H1 (cell line): Measurements from ENCODE around the gene GRIFIN. TPM values are rescaled to one million over a fixed set of nuclear protein-coding genes. Genes with fewer than 3 reads are reported as not detected.

Experiments used
- CTCF ChIA-PET: fragments of 300-600 bp; sonication (Branson Sonifier 250); formaldehyde crosslinking; loops from one replicate; lab custom pipeline; 2021; ENCODE audit not compliant: partially characterized antibody; lab: Charles Lee
- POLR2A ChIA-PET: fragments of 300-600 bp; sonication (Branson Sonifier 250); formaldehyde crosslinking; loops from one replicate; lab custom pipeline; 2021; ENCODE audit warnings: inconsistent platforms; ENCODE audit not compliant: partially characterized antibody; lab: Charles Lee
- DNase-seq, 2 experiments: peaks; one replicate each; pipeline versions ENCODE4 v3.0.0 to v3.0.0-alpha.2; 2010 to 2022; ENCODE audit warnings: low spot score in 2 of 2, low read depth in 1 of 2, mixed read lengths in 1 of 2
- FAIRE-seq: peaks from 2 replicates; lab custom pipeline; 2011; peaks lifted over from hg19 to GRCh38; lab: Jason Lieb, UNC
- H2AFZ ChIP-seq: 2 replicates; pipeline ENCODE4 v1.8.1; 2012; ENCODE audit warnings: low read length, inconsistent platforms
- H2AK5ac ChIP-seq: 2 replicates; pipeline ENCODE4 v1.6.1; 2013; ENCODE audit warnings: low read depth, low read length
- H2BK120ac ChIP-seq: replicated peaks from 2 replicates; pipeline ENCODE3; 2013; ENCODE audit warnings: low read depth, low read length, inconsistent platforms
- H2BK12ac ChIP-seq: 2 replicates; pipeline ENCODE4 v1.6.1; 2013; ENCODE audit warnings: low read depth, low read length
- H2BK15ac ChIP-seq: 2 replicates; pipeline ENCODE4 v1.6.1; 2013; ENCODE audit warnings: low read length
- H2BK20ac ChIP-seq: 2 replicates; pipeline ENCODE4 v1.6.1; 2013; ENCODE audit warnings: low read length
- H2BK5ac ChIP-seq: 2 replicates; pipeline ENCODE4 v1.6.1; 2013; ENCODE audit warnings: low read depth, low read length
- H3K14ac ChIP-seq: 2 replicates; pipeline ENCODE4 v1.6.1; 2013; ENCODE audit warnings: inconsistent platforms; ENCODE audit not compliant: insufficient read length
- H3K18ac ChIP-seq: 2 replicates; pipeline ENCODE4 v1.6.1; 2013; ENCODE audit warnings: low read length; ENCODE audit errors: extremely low read depth
- H3K23ac ChIP-seq: 2 replicates; pipeline ENCODE4 v1.6.1; 2013; ENCODE audit warnings: inconsistent platforms; ENCODE audit not compliant: insufficient read length
- H3K23me2 ChIP-seq: 2 replicates; pipeline ENCODE4 v1.6.1; 2013; ENCODE audit warnings: low read depth, low read length
- H3K27ac ChIP-seq: 2 replicates; pipeline ENCODE4 v1.6.1; 2011; ENCODE audit warnings: low read depth, low read length, inconsistent platforms
- H3K27me3 ChIP-seq, 4 experiments: replicated peaks in 1 of 4; 1 replicate in 1 of 4; 2 replicates in 3 of 4; pipeline versions ENCODE4 v1.6.1 to v1.8.1; 2011 to 2013; ENCODE audit warnings: low read length in 3 of 4, mild to moderate bottlenecking in 3 of 4, inconsistent platforms in 2 of 4, mixed read lengths in 2 of 4, moderate library complexity in 1 of 4; ENCODE audit not compliant: control insufficient read depth in 3 of 4, insufficient read depth in 3 of 4; ENCODE audit errors: extremely low read depth in 1 of 4
- H3K36me3 ChIP-seq, 4 experiments: 2 replicates each; pipeline versions ENCODE4 v1.6.1 to v1.8.1; 2011 to 2013; ENCODE audit warnings: mild to moderate bottlenecking in 4 of 4, low read length in 3 of 4, moderate library complexity in 2 of 4, control low read depth in 1 of 4, inconsistent platforms in 1 of 4; ENCODE audit not compliant: insufficient read depth in 4 of 4, control insufficient read depth in 2 of 4
- H3K4ac ChIP-seq: replicated peaks from 2 replicates; pipeline ENCODE3; 2013; ENCODE audit warnings: low read length, low read depth, mixed read lengths, inconsistent platforms; ENCODE audit not compliant: insufficient read length
- H3K4me1 ChIP-seq, 4 experiments: replicated peaks in 1 of 4; 1 replicate in 1 of 4; 2 replicates in 3 of 4; pipeline versions ENCODE4 v1.6.1 to v1.8.1; 2011 to 2013; ENCODE audit warnings: low read length in 3 of 4, inconsistent platforms in 2 of 4, mixed read lengths in 1 of 4; ENCODE audit not compliant: insufficient read depth in 4 of 4, control insufficient read depth in 3 of 4
- H3K4me2 ChIP-seq, 2 experiments: 2 replicates each; pipeline versions ENCODE4 v1.6.1 to v1.8.1; 2011 to 2013; ENCODE audit warnings: low read depth in 2 of 2, low read length in 2 of 2, control low read depth in 1 of 2, inconsistent platforms in 1 of 2, mild to moderate bottlenecking in 1 of 2; ENCODE audit not compliant: insufficient read depth in 1 of 2
- H3K4me3 ChIP-seq, 4 experiments: fragments of 200-600, 300-600 bp in 1 of 4; sonication (generic), shearing (Covaris generic), sonication (Bioruptor Twin) in 1 of 4; 2 replicates each; pipeline versions ENCODE4 v1.5.1 to v1.8.1; 2011 to 2016; ENCODE audit warnings: low read length in 4 of 4, low read depth in 3 of 4, control low read depth in 2 of 4, inconsistent platforms in 2 of 4, mild to moderate bottlenecking in 2 of 4, mixed read lengths in 1 of 4, moderate library complexity in 1 of 4; ENCODE audit not compliant: insufficient read depth in 2 of 4; ENCODE audit errors: extremely low read depth in 1 of 4
- H3K56ac ChIP-seq: replicated peaks from 2 replicates; pipeline ENCODE3; 2013; ENCODE audit warnings: low read depth, mild to moderate bottlenecking, mixed read lengths, low read length, inconsistent platforms; ENCODE audit not compliant: insufficient read length
- H3K79me1 ChIP-seq: 2 replicates; pipeline ENCODE4 v1.6.1; 2013; ENCODE audit warnings: low read depth, low read length, control low read depth
- H3K79me2 ChIP-seq, 2 experiments: 2 replicates each; pipeline versions ENCODE4 v1.6.1 to v1.8.1; 2012 to 2013; ENCODE audit warnings: low read length in 2 of 2, mild to moderate bottlenecking in 2 of 2, inconsistent platforms in 1 of 2; ENCODE audit not compliant: insufficient read depth in 2 of 2, control insufficient read depth in 1 of 2
- H3K9ac ChIP-seq, 4 experiments: replicated peaks in 1 of 4; 1 replicate in 1 of 4; 2 replicates in 3 of 4; pipeline versions ENCODE4 v1.6.1 to v1.8.1; 2011 to 2013; ENCODE audit warnings: low read depth in 3 of 4, low read length in 3 of 4, control low read depth in 2 of 4, mild to moderate bottlenecking in 2 of 4, moderate library complexity in 2 of 4, inconsistent platforms in 1 of 4; ENCODE audit errors: extremely low read depth in 1 of 4
- H3K9me3 ChIP-seq, 2 experiments: 2 replicates each; pipeline versions ENCODE4 v1.6.1 to v1.8.1; 2012 to 2013; ENCODE audit warnings: mild to moderate bottlenecking in 2 of 2, moderate library complexity in 2 of 2, control low read depth in 1 of 2, inconsistent platforms in 1 of 2, low read depth in 1 of 2, low read length in 1 of 2, mixed read lengths in 1 of 2; ENCODE audit not compliant: insufficient read depth in 2 of 2
- H4K20me1 ChIP-seq, 2 experiments: replicated peaks in 1 of 2; 2 replicates each; pipeline versions ENCODE3 to v1.8.1; 2011 to 2013; ENCODE audit warnings: inconsistent platforms in 2 of 2, low read length in 2 of 2, mild to moderate bottlenecking in 1 of 2; ENCODE audit not compliant: insufficient read depth in 2 of 2, control insufficient read depth in 1 of 2
- H4K5ac ChIP-seq: 2 replicates; pipeline ENCODE4 v1.6.1; 2013; ENCODE audit warnings: low read length, low read depth, mixed read lengths, inconsistent platforms; ENCODE audit not compliant: insufficient read length
- H4K8ac ChIP-seq: 2 replicates; pipeline ENCODE4 v1.8.0; 2013; ENCODE audit warnings: mild to moderate bottlenecking, moderate library complexity, low read length, inconsistent platforms; ENCODE audit not compliant: insufficient read depth; ENCODE audit errors: extremely low read depth
- H4K91ac ChIP-seq: replicated peaks from 2 replicates; pipeline ENCODE3; 2013; ENCODE audit warnings: low read length, mixed read lengths, inconsistent platforms; ENCODE audit not compliant: insufficient read length
- ATF3 ChIP-seq: IDR thresholded peaks from 2 replicates; pipeline ENCODE4 v1.6.1; 2011; ENCODE audit warnings: low read depth, mild to moderate bottlenecking, low read length; ENCODE audit not compliant: insufficient read depth
- CBX8 ChIP-seq: fragments of 300-800, 300-1000 bp; sonication (generic); IDR thresholded peaks from 2 replicates; pipeline ENCODE4 v1.7.1; 2016; ENCODE audit warnings: low read depth, low read length, borderline replicate concordance
- FOSL1 ChIP-seq: IDR thresholded peaks from 2 replicates; pipeline ENCODE4 v1.6.1; 2011; ENCODE audit warnings: mild to moderate bottlenecking, low read depth, low read length, moderate library complexity; ENCODE audit not compliant: insufficient read depth
- GTF2F1 ChIP-seq: IDR thresholded peaks from 2 replicates; pipeline ENCODE4 v1.6.1; 2012; ENCODE audit warnings: low read depth, low read length, improper control_type of control experiment, borderline replicate concordance
- MAX ChIP-seq: IDR thresholded peaks from 2 replicates; pipeline ENCODE4 v1.6.1; 2012; ENCODE audit warnings: inconsistent platforms
- POU5F1 ChIP-seq: IDR thresholded peaks from 2 replicates; pipeline ENCODE4 v1.6.1; 2011; ENCODE audit warnings: low read depth, mild to moderate bottlenecking, low read length, moderate library complexity
- SIN3A ChIP-seq, 2 experiments: IDR thresholded peaks in 1 of 2; conservative IDR thresholded peaks in 1 of 2; 2 replicates each; pipeline ENCODE4 v1.6.1; 2011 to 2012; ENCODE audit warnings: low read length in 2 of 2, improper control_type of control experiment in 1 of 2, low read depth in 1 of 2, mild to moderate bottlenecking in 1 of 2
- SP4 ChIP-seq: IDR thresholded peaks from 2 replicates; pipeline ENCODE4 v1.6.1; 2012; ENCODE audit warnings: low read length, inconsistent platforms
- SRF ChIP-seq: IDR thresholded peaks from 2 replicates; pipeline ENCODE4 v1.6.1; 2011; ENCODE audit warnings: mild to moderate bottlenecking, low read depth, low read length, moderate library complexity
- TAF1 ChIP-seq: IDR thresholded peaks from 2 replicates; pipeline ENCODE4 v1.6.1; 2011; ENCODE audit warnings: mild to moderate bottlenecking, low read depth, low read length
- YY1 ChIP-seq: IDR thresholded peaks from 2 replicates; pipeline ENCODE4 v1.6.1; 2011; ENCODE audit warnings: low read depth, mild to moderate bottlenecking, low read length
- WGBS, 2 experiments: shearing (Covaris generic) in 1 of 2; methylation state at CpG; one replicate each; pipeline versions ENCODE4 v1.1.6 to v1.1.7; 2013 to 2015; ENCODE audit warnings: low lambda C conversion rate in 2 of 2, mixed read lengths in 2 of 2, inconsistent platforms in 1 of 2, low coverage in 1 of 2, missing lambda C conversion rate in 1 of 2; ENCODE audit not compliant: insufficient replicate concordance in 2 of 2, insufficient coverage in 1 of 2, insufficient read length in 1 of 2; ENCODE audit errors: extremely low coverage in 1 of 2, missing lambda C conversion rate in 1 of 2; 5-methylcytosine and 5-hydroxymethylcytosine counted together
- polyA plus RNA-seq, 7 experiments: library from polyadenylated mRNA; depleted of rRNA in 3 of 7; stranded (reverse) in 5 of 7; unstranded in 2 of 7; fragments of >200 nt in 5 of 7; fragments of 200-250 nt in 2 of 7; gene quantifications; 1 replicate in 5 of 7; 2 replicates in 1 of 7; 4 replicates in 1 of 7; pipeline versions ENCODE4 v1.2.1 to v1.2.3, GENCODE V29; 2011 to 2013; ENCODE audit warnings: missing spikeins in 2 of 7, mixed read lengths in 2 of 7
- total RNA-seq: library from RNA; stranded (reverse); fragmentation: NEBNext Ultra II Directional; extraction: Animal tissue kit (Norgen Biotek cat#: 25700); gene quantifications from 2 replicates; pipeline ENCODE4 v1.2.1, GENCODE V29; 2021

The GRIFIN gene
- total and polyA plus RNA-seq, 2 of the 8 experiments (the other 6 are each of a cell fraction or from before 2014, with no cell fraction given): not detected

GRCh38 chr7:2436341-2437104 is 39.7 kb downstream of the GRIFIN start:
- H3K18ac ChIP-seq: no peak overlapping the region
- no peak overlapping the region for H2BK15ac ChIP-seq
- H3K14ac ChIP-seq: no peak overlapping the region
- no peaks in the 10 kb centered on the region for H3K9me3 ChIP-seq
- no peaks in the 10 kb centered on the region; the same call in 1 of the 2 replicates for H3K79me1 ChIP-seq
- no peak overlapping the region for H2BK120ac ChIP-seq
- no peak overlapping the region for H2BK12ac ChIP-seq
- no peak overlapping the region for H4K5ac ChIP-seq
- H4K20me1 ChIP-seq: peaks cover 0 to 11% of the 10 kb centered on the region in 2 experiments
- H3K4me1 ChIP-seq: no peaks in the 10 kb centered on the region
- no peak overlapping the region for H3K4me2 ChIP-seq
- H3K23me2 ChIP-seq: no peaks in the 10 kb centered on the region
- no peak overlapping the region for H4K8ac ChIP-seq
- H3K36me3 ChIP-seq: peaks cover 0 to 17% (median 10%) of the 10 kb centered on the region in 4 experiments; a peak in 5 of 8 replicates
- no peaks in the 10 kb centered on the region for H3K27me3 ChIP-seq
- no peak for DNase-seq
- H3K56ac ChIP-seq: no peak overlapping the region
- no peak overlapping the region for H2AK5ac ChIP-seq
- CTCF ChIA-PET: interaction anchor here (1.0 to 14.6 kb wide), 5 partner anchors 9 to 281 kb away, joined by 3 to 119 read pairs (median 4); no protein-coding TSS in a partner anchor
- no peak overlapping the region for H3K27ac ChIP-seq
- FAIRE-seq: no peak
- no peak overlapping the region for H2AFZ ChIP-seq
- H3K9ac ChIP-seq: no peak overlapping the region
- WGBS, 2 experiments: 92% methylated on average over 25 of the region's 25 CpGs; no CpG with 5 or more reads in 1 of the 2 experiments
- no peak overlapping the region for H3K23ac ChIP-seq
- H3K79me2 ChIP-seq: no peaks in the 10 kb centered on the region; a peak in 1 of 4 replicates
- H3K4ac ChIP-seq: no peak overlapping the region
- POLR2A ChIA-PET: interaction anchor here (0.6 to 1.7 kb wide), 2 partner anchors 23 to 52 kb away, joined by 3 read pairs; no protein-coding TSS in a partner anchor
- H2BK5ac ChIP-seq: no peak overlapping the region
- no peak overlapping the region for H3K4me3 ChIP-seq
- no peak overlapping the region for H2BK20ac ChIP-seq
- no peak overlapping the region for H4K91ac ChIP-seq
- TF ChIP-seq GTF2F1 (no peak), CBX8 (no peak), ATF3 (no peak), YY1 (no peak), FOSL1 (no peak), TAF1 (no peak), SP4 (no peak), MAX (no peak), POU5F1 (no peak), SIN3A (conservative IDR thresholded peaks at IDR 0.05 in 1 of 2, IDR thresholded peaks at IDR 0.05 in 1 of 2; ENCODE audit: low read depth in 1 of 2, low read length in 2 of 2) (no peak), SRF (no peak)
